ENCODE data around the gene SLC9A5. TPM values are rescaled to one million over a fixed set of nuclear protein-coding genes. Genes with fewer than 3 reads are reported as not detected.
A peak's percentile ranks its signal among the peaks of the same experiment; 100 is the strongest.

Gene SLC9A5
- total and polyA plus RNA-seq, 9 of the 15 experiments (the other 6 are each of a cell fraction or from before 2014, with no cell fraction given) = 0.06 to 3.1 (median 1.2) TPM

GRCh38 chr16:67216612-67217490, 31.9 kb upstream of the SLC9A5 start (continued):
- no peak for TF ChIP-seq ZNF280A (IDR thresholded peaks at IDR 0.05; ENCODE audit: low read depth, partially characterized antibody)
- peak; percentile 36 for TF ChIP-seq CXXC5 (CRISPR knock-in tag; IDR thresholded peaks at IDR 0.05)
- no peak for TF ChIP-seq ZNF609 (CRISPR knock-in tag; IDR thresholded peaks at IDR 0.05; ENCODE audit: borderline replicate concordance)
- TF ChIP-seq ZC3H8 (IDR thresholded peaks at IDR 0.05) = no peak
- TF ChIP-seq TFAP4 (CRISPR knock-in tag; IDR thresholded peaks at IDR 0.05; ENCODE audit: borderline replicate concordance) = peak; percentile 66; the same call in 1 of the 2 replicates
- no peak for TF ChIP-seq NCOA1 (IDR thresholded peaks at IDR 0.05; ENCODE audit: low read depth)
- TF ChIP-seq MYNN (IDR thresholded peaks at IDR 0.05) = 0 out of 2 replicates have a peak, but pooled peaks have one; percentile 40
- no peak for TF ChIP-seq MYNN (CRISPR knock-in tag; IDR thresholded peaks at IDR 0.05)
- TF ChIP-seq SMARCE1 (IDR thresholded peaks at IDR 0.05) = 0 out of 2 replicates have a peak, but pooled peaks have one; percentile 34
- TF ChIP-seq USF2 (CRISPR knock-in tag; IDR thresholded peaks at IDR 0.05) = peak; percentile 76
- no peak for TF ChIP-seq E2F1 (CRISPR knock-in tag; IDR thresholded peaks at IDR 0.05)
- TF ChIP-seq RBBP5 (IDR thresholded peaks at IDR 0.05; ENCODE audit: borderline replicate concordance, insufficient read depth, low read length, poor library complexity, severe bottlenecking) = peak; percentile 21
- peak; percentile 16; the same call in 1 of the 2 replicates for TF ChIP-seq VEZF1 (CRISPR knock-in tag; IDR thresholded peaks at IDR 0.05)
- TF ChIP-seq ZFX (CRISPR knock-in tag; IDR thresholded peaks at IDR 0.05) = peak; percentile 61
- no peak for TF ChIP-seq POLR2H (tag; IDR thresholded peaks at IDR 0.05; ENCODE audit: low read depth)

All from K562 (cell line).